GM18868 (cell line): ENCODE measurements around the gene PFN3.
"Not testable (repeated sequence)": the region's sequence is repeated elsewhere in the genome, so short reads cannot be mapped to it uniquely, and the experiment has no call there.

Experiments used
- ATAC-seq: cut with Tn5 transposase; IDR thresholded peaks from one replicate; pipeline ENCODE4 v1.9.1; 2021; ENCODE audit warnings: mild to moderate bottlenecking, moderate library complexity; ENCODE audit not compliant: unreplicated experiment

The PFN3 gene

GRCh38 chr5:177425801-177426565 is 25.5 kb upstream of the PFN3 start:
- ATAC-seq, result peak; percentile 76

GRCh38 chr5:177425196-177425800 is 24.8 kb upstream of the PFN3 start:
- no peak for ATAC-seq

GRCh38 chr5:177423671-177424070 is 23.2 kb upstream of the PFN3 start:
- ATAC-seq, result no peak

- no peak for ATAC-seq
These were observed 20.8 kb upstream of the PFN3 start for GRCh38 chr5:177421062-177421798.

- not testable (repeated sequence) for ATAC-seq
These were observed 20.0 kb upstream of the PFN3 start for GRCh38 chr5:177420472-177420871.

GRCh38 chr5:177419046-177419445 is 18.6 kb upstream of the PFN3 start:
- ATAC-seq, result no peak

- not testable (repeated sequence) for ATAC-seq
These were observed 16.6 kb upstream of the PFN3 start for GRCh38 chr5:177417081-177417480.

DNA sequence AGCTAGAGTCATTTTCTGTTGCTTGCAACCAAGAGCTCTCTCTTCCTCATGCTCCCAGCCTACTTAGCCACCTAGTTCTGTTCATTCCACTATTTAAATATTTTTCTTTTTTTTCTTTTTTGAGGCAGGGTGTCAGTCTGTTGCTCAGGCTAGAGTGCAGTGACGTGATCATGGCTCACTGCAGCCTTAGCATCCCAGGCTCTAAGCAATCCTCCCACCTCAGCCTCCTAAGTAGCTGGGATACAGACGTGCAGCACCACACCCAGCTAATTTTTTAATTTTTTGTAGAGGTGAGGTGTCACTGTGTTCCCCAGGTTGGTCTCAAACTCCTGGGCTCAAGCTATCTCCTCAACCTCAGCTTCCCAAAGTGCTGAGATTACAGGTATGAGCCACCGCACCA is 14.0 kb upstream of the PFN3 start:
- no peak for ATAC-seq

- peak; percentile 67 for ATAC-seq
These were observed 12.3 kb upstream of the PFN3 start for GRCh38 chr5:177412603-177413233.

- ATAC-seq, result no peak
These were observed 10.1 kb upstream of the PFN3 start for GRCh38 chr5:177410575-177410974.

DNA sequence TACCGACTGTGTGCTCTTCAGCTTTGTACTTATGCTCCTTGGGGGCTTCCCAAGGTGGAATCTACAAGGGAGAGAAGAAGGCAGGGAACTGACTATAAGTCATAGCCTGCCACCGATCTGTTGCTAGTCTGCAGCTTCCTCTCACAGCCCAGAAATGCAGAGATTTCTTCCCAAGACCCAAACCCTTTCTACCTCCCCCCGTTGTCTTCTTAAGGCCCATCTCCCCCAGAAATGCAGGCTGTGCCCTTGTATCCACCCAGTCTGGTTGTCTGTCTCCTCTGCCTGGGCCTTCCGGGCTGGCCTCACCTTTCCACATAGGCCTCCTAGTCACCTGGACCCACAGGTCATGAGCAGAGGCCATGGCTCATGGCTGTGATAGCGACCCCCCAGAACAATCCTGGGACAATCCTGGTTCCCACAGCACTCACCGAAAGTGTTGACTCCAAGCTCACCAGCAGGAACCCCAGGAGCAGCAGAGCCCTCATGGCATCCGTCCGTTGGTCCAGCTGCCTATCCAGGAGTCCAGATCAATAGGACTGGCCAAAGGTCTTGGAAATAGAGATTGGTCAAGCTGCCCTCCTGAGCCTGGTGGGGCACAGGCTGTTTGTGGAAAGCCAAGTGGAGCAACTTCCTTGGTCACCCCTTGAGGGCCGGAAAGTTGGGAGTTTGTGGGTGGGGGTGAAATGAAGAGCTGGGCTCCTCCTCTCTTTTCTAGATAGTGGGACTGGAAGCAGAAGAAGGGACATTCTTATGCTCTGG is 8.8 kb upstream of the PFN3 start, which contains the start of gene F12:
Gene F12 (minus strand): TSS at position 522 of the 759 bp plus-strand sequence. CDS start 37 bp downstream, at position 485.
- ATAC-seq, result no peak

DNA sequence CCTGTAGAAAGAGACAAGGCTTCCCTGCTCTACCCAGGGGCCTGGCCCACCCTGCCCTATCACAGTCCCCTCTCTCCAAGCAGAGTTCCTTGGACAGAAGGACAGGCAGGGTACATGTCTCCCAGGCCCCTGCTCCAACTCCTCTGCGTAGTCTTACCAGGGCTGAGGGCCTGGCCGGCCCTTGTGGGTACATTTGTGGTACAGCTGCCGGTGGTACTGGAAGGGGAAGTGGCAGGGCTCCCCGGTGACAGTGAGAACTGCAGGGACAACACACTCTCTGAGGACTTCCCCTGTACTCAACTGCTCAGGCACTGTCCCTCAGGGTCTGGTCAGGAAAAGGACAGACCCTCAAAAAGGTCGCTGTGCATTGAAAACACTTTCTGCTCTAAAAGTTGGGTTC is 5.3 kb upstream of the PFN3 start:
- ATAC-seq, result peak; percentile 31

- ATAC-seq, result no peak
These were observed 4.9 kb upstream of the PFN3 start for GRCh38 chr5:177405312-177405711.

DNA sequence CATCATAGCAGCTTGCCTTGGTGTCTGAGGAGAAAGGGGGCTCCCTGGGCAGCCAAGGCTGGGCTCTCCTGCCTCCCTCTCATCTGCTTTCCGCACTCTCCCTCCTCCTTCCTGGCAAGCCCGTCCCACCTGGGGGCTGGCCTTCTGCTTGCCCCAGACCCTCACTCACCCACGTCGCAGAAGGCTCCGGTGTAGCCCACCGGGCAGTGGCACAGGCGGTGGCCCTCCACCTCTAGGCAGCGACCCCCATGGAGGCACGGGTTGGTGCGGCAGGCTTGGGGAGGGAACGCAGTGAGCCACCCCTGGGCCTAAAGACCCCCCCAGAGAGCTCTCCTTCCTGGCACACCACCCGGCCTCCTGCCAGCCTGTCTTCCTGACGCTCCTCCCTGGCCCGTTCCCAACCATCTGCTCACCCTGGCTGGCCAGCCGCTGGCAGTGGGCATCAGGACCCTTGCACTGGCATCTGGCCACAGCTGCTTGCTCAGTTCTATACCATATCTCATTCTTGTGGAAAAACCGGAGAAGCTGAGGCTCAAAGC is 4.2 kb upstream of the PFN3 start:
- no peak for ATAC-seq

- ATAC-seq, result peak; percentile 72
These were observed 3.6 kb upstream of the PFN3 start for GRCh38 chr5:177403792-177404640.

GRCh38 chr5:177403102-177403791 is 2.8 kb upstream of the PFN3 start:
- ATAC-seq, result peak; percentile 19

GRCh38 chr5:177402271-177403043 is 2.0 kb upstream of the PFN3 start:
- ATAC-seq, result no peak

- no peak for ATAC-seq
These were observed 2.5 kb downstream of the PFN3 start for GRCh38 chr5:177397875-177398390.
